Endothelial cell of umbilical vein (primary cell): ENCODE results near the gene LRRC39. TPM values are rescaled to one million over a fixed set of nuclear protein-coding genes. Genes with fewer than 3 reads are reported as not detected.
A peak's percentile ranks its signal among the peaks of the same experiment; 100 is the strongest.

Experiments used
- BruUV-seq: library from RNA; stranded (reverse); fragments of 400-500 nt; replicated peaks from 2 replicates; lab custom pipeline; 2021; lab: Mats Ljungman, UMichigan
- CTCF ChIA-PET: fragments of 300-600, 350-600 bp; sonication (Branson Sonifier 250); formaldehyde crosslinking; loops from one replicate; lab custom pipeline; 2021; ENCODE audit warnings: antibody characterized with exemption, inconsistent platforms; lab: Charles Lee
- POLR2A ChIA-PET: fragments of 300-600, 350-600 bp; sonication (Branson Sonifier 250); formaldehyde crosslinking; loops from one replicate; lab custom pipeline; 2021; ENCODE audit warnings: antibody characterized with exemption, inconsistent platforms; lab: Charles Lee
- DNase-seq: peaks from one replicate; pipeline ENCODE4 v3.0.0-alpha.2; 2011; ENCODE audit warnings: low read depth, low spot score
- FAIRE-seq: peaks from 2 replicates; lab custom pipeline; 2011; peaks lifted over from hg19 to GRCh38; lab: Jason Lieb, UNC
- H2AFZ ChIP-seq: 2 replicates; pipeline ENCODE4 v1.6.0; 2012; ENCODE audit warnings: low read depth, low read length, control low read depth, inconsistent platforms
- H3K27ac ChIP-seq: 2 replicates; pipeline ENCODE4 v1.5.1; 2011; ENCODE audit warnings: low read depth, mild to moderate bottlenecking, control low read depth, low read length, moderate library complexity; ENCODE audit not compliant: insufficient read depth
- H3K27me3 ChIP-seq, 2 experiments: 2 replicates each; pipeline versions ENCODE4 v1.6.0 to v1.6.1; 2011; ENCODE audit warnings: low read length in 2 of 2, mixed read lengths in 1 of 2; ENCODE audit not compliant: control insufficient read depth in 2 of 2, insufficient read depth in 2 of 2
- H3K36me3 ChIP-seq, 2 experiments: 2 replicates in 1 of 2; 3 replicates in 1 of 2; pipeline ENCODE4 v1.5.1; 2011; ENCODE audit warnings: low read length in 2 of 2, mild to moderate bottlenecking in 1 of 2, moderate library complexity in 1 of 2; ENCODE audit not compliant: control insufficient read depth in 2 of 2, insufficient read depth in 2 of 2; ENCODE audit errors: extremely low read depth in 1 of 2
- H3K4me1 ChIP-seq: 3 replicates; pipeline ENCODE4 v1.5.1; 2011; ENCODE audit warnings: mild to moderate bottlenecking, low read length; ENCODE audit not compliant: control insufficient read depth, insufficient read depth; ENCODE audit errors: extremely low read depth
- H3K4me2 ChIP-seq: 2 replicates; pipeline ENCODE4 v1.6.1; 2011; ENCODE audit warnings: low read length, control low read depth, mixed read lengths; ENCODE audit not compliant: insufficient read depth
- H3K4me3 ChIP-seq, 3 experiments: fragments of 200-600 bp in 1 of 3; sonication (generic), shearing (Covaris generic) in 1 of 3; replicated peaks in 1 of 3; 2 replicates each; pipeline ENCODE4 v1.5.1; 2011 to 2016; ENCODE audit warnings: control low read depth in 3 of 3, low read length in 3 of 3, mild to moderate bottlenecking in 2 of 3, inconsistent platforms in 1 of 3, low read depth in 1 of 3, moderate library complexity in 1 of 3; ENCODE audit not compliant: insufficient read depth in 1 of 3
- H3K79me2 ChIP-seq: 2 replicates; pipeline ENCODE4 v1.6.0; 2012; ENCODE audit warnings: low read length, inconsistent platforms; ENCODE audit not compliant: control insufficient read depth, insufficient read depth
- H3K9ac ChIP-seq: replicated peaks from 2 replicates; pipeline ENCODE3; 2011; ENCODE audit warnings: low read length, control low read depth; ENCODE audit not compliant: insufficient read depth; ENCODE audit errors: extremely low read depth
- H3K9me1 ChIP-seq: replicated peaks from 3 replicates; pipeline ENCODE4 v1.6.0; 2011; ENCODE audit warnings: mild to moderate bottlenecking, low read length; ENCODE audit not compliant: control insufficient read depth, insufficient read depth; ENCODE audit errors: extremely low read depth
- H3K9me3 ChIP-seq: replicated peaks from 2 replicates; pipeline ENCODE4 v1.5.1; 2012; ENCODE audit warnings: low read length, inconsistent platforms; ENCODE audit not compliant: control insufficient read depth, insufficient read depth
- H4K20me1 ChIP-seq: replicated peaks from 2 replicates; pipeline ENCODE3; 2011; ENCODE audit warnings: mild to moderate bottlenecking, low read length; ENCODE audit not compliant: control insufficient read depth, insufficient read depth; ENCODE audit errors: extremely low read depth
- CTCF ChIP-seq, 2 donors: IDR thresholded peaks; 1 replicate in 1 of 2; 2 replicates in 1 of 2; pipeline ENCODE4 v1.5.1; 2011; ENCODE audit warnings: low read length in 2 of 2, mild to moderate bottlenecking in 2 of 2, moderate library complexity in 2 of 2, control low read depth in 1 of 2, inconsistent platforms in 1 of 2, low read depth in 1 of 2; ENCODE audit not compliant: insufficient read depth in 1 of 2; ENCODE audit errors: extremely low read depth in 1 of 2
- EZH2 ChIP-seq: IDR thresholded peaks from 2 replicates; pipeline ENCODE4 v1.6.1; 2012; ENCODE audit warnings: borderline replicate concordance, low read depth, mild to moderate bottlenecking, moderate library complexity, low read length, inconsistent platforms; ENCODE audit not compliant: severe bottlenecking
- FOS ChIP-seq: IDR thresholded peaks from 2 replicates; pipeline ENCODE4 v1.6.1; 2011; ENCODE audit warnings: mild to moderate bottlenecking, low read length, moderate library complexity, borderline replicate concordance; ENCODE audit not compliant: insufficient read depth
- GATA2 ChIP-seq: IDR thresholded peaks from 2 replicates; pipeline ENCODE4 v1.7.0; 2011; ENCODE audit warnings: low read depth, mild to moderate bottlenecking, moderate library complexity, mixed read lengths, low read length; ENCODE audit not compliant: insufficient read length, insufficient read depth
- JUN ChIP-seq: IDR thresholded peaks from 2 replicates; pipeline ENCODE4 v1.6.1; 2011; ENCODE audit warnings: borderline replicate concordance, low read depth; ENCODE audit not compliant: insufficient read length, insufficient read depth
- MAX ChIP-seq: IDR thresholded peaks from 2 replicates; pipeline ENCODE4 v1.6.1; 2011; ENCODE audit not compliant: insufficient read depth, insufficient read length
- MYC ChIP-seq: IDR thresholded peaks from one replicate; pipeline ENCODE4 v1.6.1; 2011; ENCODE audit warnings: mild to moderate bottlenecking, low read depth, low read length
- POLR2A ChIP-seq: IDR thresholded peaks from 2 replicates; pipeline ENCODE4 v1.6.1; 2012; ENCODE audit warnings: low read depth, mild to moderate bottlenecking, control low read depth, low read length
- POLR2AphosphoS5 ChIP-seq: IDR thresholded peaks from 2 replicates; pipeline ENCODE4 v1.6.1; 2012; ENCODE audit warnings: low read depth, mild to moderate bottlenecking, control low read depth, low read length, moderate library complexity; ENCODE audit not compliant: insufficient read depth
- dilution Hi-C: fragments of 300-500 bp; cut with MboI; formaldehyde crosslinking; loops from one replicate; pipeline ENCODE4 v1.15.0; 2019; ENCODE audit warnings: low sequenced_read_pairs; ENCODE audit not compliant: extremely low pct_ligation_motif_present
- intact Hi-C: fragments of 100-400 bp; cut with micrococcal nuclease; formaldehyde crosslinking; loops from one replicate; pipeline ENCODE4 v1.10.0; 2022
- polyA plus RNA-seq, 4 experiments: library from polyadenylated mRNA; depleted of rRNA in 3 of 4; stranded (reverse) in 3 of 4; unstranded in 1 of 4; fragments of >200 nt; gene quantifications; 2 replicates each; pipeline versions ENCODE4 v1.2.1 to v1.2.3, GENCODE V29; 2011 to 2012; ENCODE audit warnings: missing spikeins in 1 of 4
- total RNA-seq: library from RNA; stranded (reverse); gene quantifications from 2 replicates; pipeline ENCODE4 v1.2.3, GENCODE V29; 2021

The LRRC39 gene
- total and polyA plus RNA-seq, 2 donors (not counting 3 experiments of a cell fraction or from before 2014, with no cell fraction given) = 0.40 to 0.65 TPM

- Histone ChIP-seq H3K9me3 (no peaks in the 10 kb centered on the region), H3K79me2 (peaks cover 53% of the 10 kb centered on the region), H2AFZ (no peak overlapping the region), H3K4me1 (peaks cover 24% of the 10 kb centered on the region), H3K9ac (no peak overlapping the region), H3K36me3 (no peaks in the 10 kb centered on the region), H3K27me3 (no peaks in the 10 kb centered on the region), H3K4me3 (no peak overlapping the region), H3K27ac (no peak overlapping the region), H4K20me1 (no peaks in the 10 kb centered on the region), H3K9me1 (no peaks in the 10 kb centered on the region), H3K4me2 (peak overlapping the region; percentile 40)
- ChIA-PET CTCF (interaction anchor here (0.7 to 1.1 kb wide), 3 partner anchors 329 to 738 kb away, joined by 3 read pairs; no protein-coding TSS in a partner anchor), POLR2A (no interaction called here)
- intact Hi-C loops (loop anchor here (5.0 to 10.0 kb wide), 3 partner anchors 158 to 764 kb away; partner anchors contain the start of genes EXTL2 and SLC30A7), dilution Hi-C loops (no loop called here)
- DNase-seq = peak; percentile 37
- TF ChIP-seq FOS = no peak
- TF ChIP-seq POLR2A = no peak
- TF ChIP-seq MYC = no peak
- TF ChIP-seq JUN = no peak
- no peak for TF ChIP-seq MAX
- no peak for TF ChIP-seq EZH2
- TF ChIP-seq GATA2 = no peak
- TF ChIP-seq POLR2AphosphoS5 = no peak
- TF ChIP-seq CTCF (IDR thresholded peaks at IDR 0.05; ENCODE audit: extremely low read depth in 1 of 2, insufficient read depth in 1 of 2, low read depth in 1 of 2, low read length in 2 of 2) = no peak
- BruUV-seq = no TSS peak
- peak; percentile 81 for FAIRE-seq
Measured at GRCh38 chr1:100130552-100131077, 47.4 kb downstream of the LRRC39 start.
